ENCODE results near the gene SHANK2. TPM values are rescaled to one million over a fixed set of nuclear protein-coding genes. Genes with fewer than 3 reads are reported as not detected.
A peak's percentile ranks its signal among the peaks of the same experiment; 100 is the strongest.

The SHANK2 gene
- total RNA-seq, 2 donors from 2014 or later, result 44.4 to 94.9 TPM

GRCh38 chr11:71286701-71287643 lies 34.6 kb upstream of the SHANK2 start:
- ATAC-seq, result peak; percentile 57
- Histone ChIP-seq H3K9me3 (no peaks in the 10 kb centered on the region), H3K27me3 (no peaks in the 10 kb centered on the region), H3K4me1 (peaks cover 52% of the 10 kb centered on the region), H3K36me3 (replicated peaks in 1 of 2; ENCODE audit: insufficient read depth in 1 of 2, low read depth in 2 of 2) (no peaks in the 10 kb centered on the region), H3K27ac (peak overlapping the region; percentile 14 to 82 (median 32)), H3K4me3 (no peak overlapping the region)
- DNase-seq, result peak; percentile 49 to 80 (median 76)
- TF ChIP-seq POLR2A (IDR thresholded peaks at IDR 0.05) (peak in 1 of 3 donors; percentile 12), CTCF (IDR thresholded peaks at IDR 0.05) (no peak)
- intact Hi-C loops (cut with DNase I), result no loop called here
- WGBS, 2 donors, result 51 to 65% methylated on average over 14 of the region's 14 CpGs

- Histone ChIP-seq H3K9me3 (no peaks in the 10 kb centered on the region), H3K27me3 (no peaks in the 10 kb centered on the region), H3K36me3 (replicated peaks in 1 of 2; ENCODE audit: insufficient read depth in 1 of 2, low read depth in 2 of 2) (no peaks in the 10 kb centered on the region), H3K4me3 (no peak overlapping the region), H3K4me1 (peaks cover 58% of the 10 kb centered on the region), H3K27ac (peak overlapping the region in 3 of 4 donors; percentile 80 to 89 (median 82))
- whole genome bisulfite sequencing, 2 donors, result 59 to 78% methylated on average over 14 of the region's 14 CpGs
- DNase-seq (no peak), ATAC-seq (no peak)
- intact Hi-C loops (cut with DNase I), result no loop called here
- no peak for TF ChIP-seq POLR2A (IDR thresholded peaks at IDR 0.05)
- TF ChIP-seq CTCF (IDR thresholded peaks at IDR 0.05), result no peak
Observed at GRCh38 chr11:71285111-71285510, 32.7 kb upstream of the SHANK2 start.

GRCh38 chr11:71284525-71285092 lies 32.2 kb upstream of the SHANK2 start:
- peak; percentile 23 to 60 (median 44) for DNase-seq
- no peak for TF ChIP-seq CTCF (IDR thresholded peaks at IDR 0.05)
- TF ChIP-seq POLR2A (IDR thresholded peaks at IDR 0.05), result no peak
- Histone ChIP-seq H3K36me3 (replicated peaks in 1 of 2; ENCODE audit: insufficient read depth in 1 of 2, low read depth in 2 of 2) (no peaks in the 10 kb centered on the region), H3K27me3 (no peaks in the 10 kb centered on the region), H3K27ac (peak overlapping the region; percentile 74 to 89 (median 81)), H3K4me1 (peaks cover 58% of the 10 kb centered on the region), H3K4me3 (no peak overlapping the region), H3K9me3 (no peaks in the 10 kb centered on the region)
- intact Hi-C loops (cut with DNase I), result no loop called here
- ATAC-seq, result no peak
- 14 to 29% methylated on average over 2 of the region's 2 CpGs for WGBS, 2 donors

GRCh38 chr11:71283971-71284441 lies 31.6 kb upstream of the SHANK2 start:
- H3K36me3 ChIP-seq (replicated peaks in 1 of 2; ENCODE audit: insufficient read depth in 1 of 2, low read depth in 2 of 2), result no peaks in the 10 kb centered on the region
- H3K27ac ChIP-seq, result peak overlapping the region; percentile 74 to 89 (median 81)
- H3K4me1 ChIP-seq, result peaks cover 58% of the 10 kb centered on the region
- no peaks in the 10 kb centered on the region for H3K27me3 ChIP-seq
- no peak overlapping the region for H3K4me3 ChIP-seq
- TF ChIP-seq POLR2A (IDR thresholded peaks at IDR 0.05) (peak in 2 of 3 donors; percentile 61 to 64), CTCF (IDR thresholded peaks at IDR 0.05) (no peak)
- intact Hi-C loops (cut with DNase I), result no loop called here
- 17 to 28% methylated on average over 15 to 16 of the region's 16 CpGs for WGBS, 2 donors
- H3K9me3 ChIP-seq, result no peaks in the 10 kb centered on the region
- DNase-seq (peak; percentile 82 to 91 (median 90)), ATAC-seq (peak; percentile 84)
